CD8-positive, alpha-beta memory T cell (primary cell): ENCODE measurements around the gene ABR. TPM values are rescaled to one million over a fixed set of nuclear protein-coding genes. Genes with fewer than 3 reads are reported as not detected.

Source experiments
- CTCF ChIA-PET: fragments of 350-600 bp; sonication (Branson Sonifier 250); formaldehyde crosslinking; loops from one replicate; lab custom pipeline; 2021; ENCODE audit warnings: antibody characterized with exemption; lab: Charles Lee
- POLR2A ChIA-PET: fragments of 350-600 bp; sonication (Branson Sonifier 250); formaldehyde crosslinking; loops from one replicate; lab custom pipeline; 2021; ENCODE audit warnings: antibody characterized with exemption; lab: Charles Lee
- DNase-seq, 5 donors: peaks; one replicate each; pipeline versions ENCODE4 v3.0.0 to v3.0.0-alpha.2; 2020 to 2022; ENCODE audit warnings: mixed read lengths in 1 of 5
- H3K27ac ChIP-seq: one replicate; pipeline ENCODE4 v1.7.0; 2013; ENCODE audit warnings: low read depth, mild to moderate bottlenecking, low read length, moderate library complexity
- H3K27me3 ChIP-seq: 2 replicates; pipeline ENCODE4 v1.7.0; 2013; ENCODE audit warnings: low read length, mild to moderate bottlenecking; ENCODE audit not compliant: insufficient read depth, poor library complexity, severe bottlenecking
- H3K36me3 ChIP-seq: 2 replicates; pipeline ENCODE4 v1.7.0; 2013; ENCODE audit warnings: mild to moderate bottlenecking, low read length, moderate library complexity; ENCODE audit not compliant: insufficient read depth
- H3K4me1 ChIP-seq: 2 replicates; pipeline ENCODE4 v1.7.0; 2013; ENCODE audit warnings: mild to moderate bottlenecking, low read length, moderate library complexity; ENCODE audit not compliant: insufficient read depth
- H3K4me3 ChIP-seq: 2 replicates; pipeline ENCODE4 v1.7.0; 2013; ENCODE audit warnings: mild to moderate bottlenecking, low read length
- H3K9me3 ChIP-seq: 2 replicates; pipeline ENCODE4 v1.7.0; 2013; ENCODE audit warnings: mild to moderate bottlenecking, low read length
- H3K27ac Mint-ChIP-seq, 8 donors: one replicate each; pipeline ENCODE4 v1.8.0; 2020 to 2021; ENCODE audit warnings: mixed read lengths in 8 of 8, mild to moderate bottlenecking in 6 of 8, inconsistent platforms in 3 of 8, moderate library complexity in 3 of 8
- H3K27me3 Mint-ChIP-seq, 2 donors: one replicate each; pipeline ENCODE4 v1.8.0; 2020 to 2021; ENCODE audit warnings: mixed read lengths in 2 of 2, mild to moderate bottlenecking in 1 of 2, moderate library complexity in 1 of 2
- H3K36me3 Mint-ChIP-seq, 3 donors: one replicate each; pipeline ENCODE4 v1.8.0; 2020 to 2021; ENCODE audit warnings: mixed read lengths in 3 of 3, inconsistent platforms in 1 of 3, mild to moderate bottlenecking in 1 of 3
- H3K4me1 Mint-ChIP-seq, 3 donors: one replicate each; pipeline ENCODE4 v1.8.0; 2020 to 2021; ENCODE audit warnings: mixed read lengths in 3 of 3, inconsistent platforms in 1 of 3, mild to moderate bottlenecking in 1 of 3
- H3K4me3 Mint-ChIP-seq, 7 donors: one replicate each; pipeline ENCODE4 v1.8.0; 2020 to 2021; ENCODE audit warnings: mixed read lengths in 7 of 7, mild to moderate bottlenecking in 6 of 7, moderate library complexity in 4 of 7, inconsistent platforms in 2 of 7
- H3K9me3 Mint-ChIP-seq, 5 donors: one replicate each; pipeline ENCODE4 v1.8.0; 2020 to 2022; ENCODE audit warnings: mixed read lengths in 5 of 5, mild to moderate bottlenecking in 3 of 5, moderate library complexity in 2 of 5, inconsistent platforms in 1 of 5
- polyA plus RNA-seq: library from polyadenylated mRNA; unstranded; fragments of 300-500 nt; fragmentation: Illumina TruSeq; gene quantifications from one replicate; pipeline ENCODE4 v1.2.3, GENCODE V29; 2021
- total RNA-seq, 2 experiments: library from RNA; stranded (reverse); gene quantifications; one replicate each; pipeline ENCODE4 v1.2.3, GENCODE V29; 2021

ABR gene
- total and polyA plus RNA-seq, 3 experiments from 2014 or later: 26.9 to 60.8 (median 60.4) TPM

GRCh38 chr17:1037238-1037879 lies 142.4 kb downstream of the ABR start:
- H3K9me3 ChIP-seq: no peaks in the 10 kb centered on the region
- H3K4me1 Mint-ChIP-seq: peaks cover 0 to 4% (median 2%) of the 10 kb centered on the region in 3 donors
- no peak overlapping the region for H3K27ac ChIP-seq
- ChIA-PET POLR2A (no interaction called here), CTCF (interaction anchor here (1.0 kb wide), 1 partner anchor 11 kb away, joined by 3 read pairs; no protein-coding TSS in a partner anchor)
- no peak overlapping the region for H3K4me3 Mint-ChIP-seq
- H3K36me3 ChIP-seq: peaks cover 4% of the 10 kb centered on the region
- H3K36me3 Mint-ChIP-seq: peaks cover 0 to 41% (median 4%) of the 10 kb centered on the region in 3 donors
- no peak for DNase-seq
- H3K4me1 ChIP-seq: no peaks in the 10 kb centered on the region
- H3K9me3 Mint-ChIP-seq: no peaks in the 10 kb centered on the region
- no peaks in the 10 kb centered on the region for H3K27me3 Mint-ChIP-seq
- H3K27ac Mint-ChIP-seq: peak overlapping the region in 1 of 8 donors; percentile 91
- H3K27me3 ChIP-seq: no peaks in the 10 kb centered on the region
- no peak overlapping the region for H3K4me3 ChIP-seq

- Histone ChIP-seq H3K9me3 (no peaks in the 10 kb centered on the region), H3K27me3 (no peaks in the 10 kb centered on the region), H3K4me3 (no peak overlapping the region), H3K4me1 (no peaks in the 10 kb centered on the region), H3K36me3 (peaks cover 4% of the 10 kb centered on the region), H3K27ac (no peak overlapping the region)
- CTCF ChIA-PET: no interaction called here
- no peak overlapping the region for H3K4me3 Mint-ChIP-seq
- H3K36me3 Mint-ChIP-seq: peaks cover 0 to 36% (median under 1%) of the 10 kb centered on the region in 3 donors
- H3K27ac Mint-ChIP-seq: peak overlapping the region in 5 of 8 donors; percentile 23 to 91 (median 57)
- H3K9me3 Mint-ChIP-seq: no peaks in the 10 kb centered on the region
- POLR2A ChIA-PET: no interaction called here
- H3K4me1 Mint-ChIP-seq: peaks cover 0 to 4% (median under 1%) of the 10 kb centered on the region in 3 donors
- H3K27me3 Mint-ChIP-seq: no peaks in the 10 kb centered on the region
- DNase-seq: no peak
Measured at GRCh38 chr17:1036845-1037237, 142.9 kb downstream of the ABR start.

- H3K27me3 ChIP-seq: no peaks in the 10 kb centered on the region
- DNase-seq: no peak
- no peak overlapping the region for H3K27ac ChIP-seq
- Mint-ChIP-seq H3K27me3 (no peaks in the 10 kb centered on the region), H3K9me3 (no peaks in the 10 kb centered on the region), H3K4me1 (peaks cover 0 to 4% (median 0%) of the 10 kb centered on the region in 3 donors), H3K4me3 (peak overlapping the region in 1 of 7 donors; percentile 66), H3K27ac (peak overlapping the region in 5 of 8 donors; percentile 23 to 91 (median 57)), H3K36me3 (peaks cover 0 to 34% (median 0%) of the 10 kb centered on the region in 3 donors)
- ChIA-PET POLR2A (no interaction called here), CTCF (no interaction called here)
- peaks cover 4% of the 10 kb centered on the region for H3K36me3 ChIP-seq
- no peak overlapping the region for H3K4me3 ChIP-seq
- H3K9me3 ChIP-seq: no peaks in the 10 kb centered on the region
- no peaks in the 10 kb centered on the region for H3K4me1 ChIP-seq
Measured at GRCh38 chr17:1036171-1036844, 143.5 kb downstream of the ABR start.

- Mint-ChIP-seq H3K4me1 (peaks cover 0 to 4% (median 0%) of the 10 kb centered on the region in 3 donors), H3K27ac (no peak overlapping the region), H3K27me3 (no peaks in the 10 kb centered on the region), H3K36me3 (peaks cover 0 to 38% (median 0%) of the 10 kb centered on the region in 3 donors), H3K9me3 (no peaks in the 10 kb centered on the region), H3K4me3 (peak overlapping the region in 1 of 7 donors; percentile 66)
- Histone ChIP-seq H3K4me1 (no peaks in the 10 kb centered on the region), H3K27ac (no peak overlapping the region), H3K9me3 (no peaks in the 10 kb centered on the region), H3K36me3 (peaks cover 4% of the 10 kb centered on the region), H3K4me3 (no peak overlapping the region), H3K27me3 (no peaks in the 10 kb centered on the region)
- POLR2A ChIA-PET: no interaction called here
- DNase-seq: no peak
- CTCF ChIA-PET: no interaction called here
Measured at GRCh38 chr17:1035546-1036170, 144.1 kb downstream of the ABR start.

- H3K9me3 Mint-ChIP-seq: no peaks in the 10 kb centered on the region
- peaks cover 0 to 34% (median 0%) of the 10 kb centered on the region in 3 donors for H3K36me3 Mint-ChIP-seq
- DNase-seq: no peak
- ChIA-PET CTCF (no interaction called here), POLR2A (no interaction called here)
- H3K4me3 Mint-ChIP-seq: no peak overlapping the region
- H3K27ac Mint-ChIP-seq: peak overlapping the region in 1 of 8 donors; percentile 50
- H3K36me3 ChIP-seq: peaks cover 4% of the 10 kb centered on the region
- H3K27me3 Mint-ChIP-seq: no peaks in the 10 kb centered on the region
- H3K4me1 Mint-ChIP-seq: peaks cover 0 to 4% (median 0%) of the 10 kb centered on the region in 3 donors
- no peaks in the 10 kb centered on the region for H3K4me1 ChIP-seq
- no peaks in the 10 kb centered on the region for H3K9me3 ChIP-seq
- no peak overlapping the region for H3K4me3 ChIP-seq
- no peaks in the 10 kb centered on the region for H3K27me3 ChIP-seq
- no peak overlapping the region for H3K27ac ChIP-seq
Measured at GRCh38 chr17:1034652-1035210, 145.1 kb downstream of the ABR start.

GRCh38 chr17:1033503-1033902 lies 146.3 kb downstream of the ABR start:
- POLR2A ChIA-PET: no interaction called here
- CTCF ChIA-PET: no interaction called here

GRCh38 chr17:1032391-1032790 lies 147.4 kb downstream of the ABR start:
- no peak overlapping the region for H3K4me3 Mint-ChIP-seq

More at GRCh38 chr17:1033503-1033902, 146.3 kb downstream of the ABR start:
- peak overlapping the region in 1 of 8 donors; percentile 47 for H3K27ac Mint-ChIP-seq
- peaks cover 0 to 4% (median 0%) of the 10 kb centered on the region in 3 donors for H3K4me1 Mint-ChIP-seq
- no peaks in the 10 kb centered on the region for H3K27me3 Mint-ChIP-seq
- no peaks in the 10 kb centered on the region for H3K9me3 Mint-ChIP-seq
- Histone ChIP-seq H3K4me3 (no peak overlapping the region), H3K36me3 (peaks cover 1% of the 10 kb centered on the region), H3K27me3 (no peaks in the 10 kb centered on the region), H3K9me3 (no peaks in the 10 kb centered on the region), H3K4me1 (no peaks in the 10 kb centered on the region), H3K27ac (no peak overlapping the region)
- H3K36me3 Mint-ChIP-seq: peaks cover 0 to 38% (median 0%) of the 10 kb centered on the region in 3 donors
- H3K4me3 Mint-ChIP-seq: no peak overlapping the region
- DNase-seq: no peak

More at GRCh38 chr17:1032391-1032790, 147.4 kb downstream of the ABR start:
- no peaks in the 10 kb centered on the region for H3K27me3 Mint-ChIP-seq
- Histone ChIP-seq H3K4me1 (no peaks in the 10 kb centered on the region), H3K27ac (no peak overlapping the region), H3K9me3 (no peaks in the 10 kb centered on the region), H3K4me3 (no peak overlapping the region), H3K36me3 (no peaks in the 10 kb centered on the region), H3K27me3 (no peaks in the 10 kb centered on the region)
- H3K9me3 Mint-ChIP-seq: no peaks in the 10 kb centered on the region
- DNase-seq: no peak
- H3K36me3 Mint-ChIP-seq: peaks cover 0 to 39% (median 2%) of the 10 kb centered on the region in 3 donors
- H3K4me1 Mint-ChIP-seq: peaks cover 0 to 4% (median 0%) of the 10 kb centered on the region in 3 donors
- peak overlapping the region in 1 of 8 donors; percentile 17 for H3K27ac Mint-ChIP-seq
- ChIA-PET CTCF (no interaction called here), POLR2A (interaction anchor here (0.6 kb wide), 1 partner anchor 294 kb away, joined by 3 read pairs; no protein-coding TSS in a partner anchor)
